ENCODE measurements around the gene PXDN. TPM values are rescaled to one million over a fixed set of nuclear protein-coding genes. Genes with fewer than 3 reads are reported as not detected.

The PXDN gene
- total and polyA plus RNA-seq, 10 of the 15 experiments (the other 5 are each of a cell fraction or from before 2014, with no cell fraction given): 0.12 to 0.69 (median 0.23) TPM; not detected in 5

GRCh38 chr2:1635823-1636222, 108.5 kb downstream of the PXDN start:
- BruUV-seq (replicated peaks): no TSS peak
- no peak overlapping the region for H3K27ac ChIP-seq (ENCODE audit: control insufficient read depth, insufficient read depth)
- intact Hi-C loops (cut with micrococcal nuclease; ENCODE audit: unreplicated experiment): no loop called here
- SMC1A ChIA-PET (ENCODE audit: uncharacterized antibody, unreplicated experiment): no interaction called here
- no peaks in the 10 kb centered on the region for H4K20me1 ChIP-seq (ENCODE audit: control insufficient read depth, insufficient read depth)
- in situ Hi-C loops (cut with MboI): no loop called here
- no peaks in the 10 kb centered on the region for H3K27me3 ChIP-seq (replicated peaks in 1 of 2; ENCODE audit: control insufficient read depth in 2 of 2, insufficient read depth in 2 of 2, low read length in 1 of 2)
- H3K79me2 ChIP-seq (ENCODE audit: control insufficient read depth, insufficient read depth, low read length): no peaks in the 10 kb centered on the region
- POLR2A ChIA-PET: no interaction called here
- WGBS (ENCODE audit: insufficient coverage, insufficient replicate concordance, low lambda C conversion rate, missing lambda C conversion rate): 30% methylated on average over 11 of the region's 11 CpGs
- H3K36me3 ChIP-seq (ENCODE audit: control insufficient read depth in 2 of 2, insufficient read depth in 2 of 2, low read length in 1 of 2): no peaks in the 10 kb centered on the region
- no peak for TF ChIP-seq ZZZ3 (IDR thresholded peaks at IDR 0.05; ENCODE audit: control insufficient read depth, insufficient read length, low read depth)
- no peak overlapping the region for H3K4me2 ChIP-seq (ENCODE audit: control insufficient read depth, insufficient read depth)
- CTCF ChIA-PET: no interaction called here
- no peak for ATAC-seq
- no peak overlapping the region for H3K4me3 ChIP-seq
- H3K9ac ChIP-seq (ENCODE audit: control insufficient read depth, insufficient read depth, low read length): no peak overlapping the region
- H2AFZ ChIP-seq (ENCODE audit: control insufficient read depth, low read depth, low read length): no peak overlapping the region
- FAIRE-seq: no peak
- no peaks in the 10 kb centered on the region for H3K4me1 ChIP-seq (ENCODE audit: control insufficient read depth, insufficient read depth, low read length)
- H3K9me3 ChIP-seq (replicated peaks; ENCODE audit: control insufficient read depth, insufficient read depth, low read length): no peaks in the 10 kb centered on the region
- RAD21 ChIA-PET (ENCODE audit: unreplicated experiment): no interaction called here
- no peak for DNase-seq (ENCODE audit: low read depth, low spot score)

GRCh38 chr2:1634681-1635341, 109.5 kb downstream of the PXDN start:
- Histone ChIP-seq H2AFZ (ENCODE audit: control insufficient read depth, low read depth, low read length) (no peak overlapping the region), H4K20me1 (ENCODE audit: control insufficient read depth, insufficient read depth) (no peaks in the 10 kb centered on the region), H3K79me2 (ENCODE audit: control insufficient read depth, insufficient read depth, low read length) (no peaks in the 10 kb centered on the region), H3K4me1 (ENCODE audit: control insufficient read depth, insufficient read depth, low read length) (no peaks in the 10 kb centered on the region), H3K36me3 (ENCODE audit: control insufficient read depth in 2 of 2, insufficient read depth in 2 of 2, low read length in 1 of 2) (no peaks in the 10 kb centered on the region), H3K9ac (ENCODE audit: control insufficient read depth, insufficient read depth, low read length) (no peak overlapping the region), H3K4me2 (ENCODE audit: control insufficient read depth, insufficient read depth) (no peak overlapping the region), H3K27me3 (replicated peaks in 1 of 2; ENCODE audit: control insufficient read depth in 2 of 2, insufficient read depth in 2 of 2, low read length in 1 of 2) (no peaks in the 10 kb centered on the region), H3K9me3 (replicated peaks; ENCODE audit: control insufficient read depth, insufficient read depth, low read length) (no peaks in the 10 kb centered on the region), H3K4me3 (no peak overlapping the region), H3K27ac (ENCODE audit: control insufficient read depth, insufficient read depth) (no peak overlapping the region)
- 59% methylated on average over 12 of the region's 12 CpGs for whole genome bisulfite sequencing (ENCODE audit: insufficient coverage, insufficient replicate concordance, low lambda C conversion rate, missing lambda C conversion rate)
- SMC1A ChIA-PET (ENCODE audit: uncharacterized antibody, unreplicated experiment): no interaction called here
- CTCF ChIA-PET: no interaction called here
- in situ Hi-C loops (cut with MboI): no loop called here
- BruUV-seq (replicated peaks): no TSS peak
- intact Hi-C loops (cut with micrococcal nuclease; ENCODE audit: unreplicated experiment): no loop called here
- POLR2A ChIA-PET: no interaction called here
- RAD21 ChIA-PET (ENCODE audit: unreplicated experiment): no interaction called here
- DNase-seq (ENCODE audit: low read depth, low spot score) (no peak), FAIRE-seq (no peak), ATAC-seq (no peak)
- TF ChIP-seq CREM (IDR thresholded peaks at IDR 0.05; ENCODE audit: low read depth) (no peak), ASH2L (IDR thresholded peaks at IDR 0.05; ENCODE audit: borderline replicate concordance, low read depth) (no peak), CBX5 (IDR thresholded peaks at IDR 0.05; ENCODE audit: low read depth) (no peak), SIN3A (IDR thresholded peaks at IDR 0.05; ENCODE audit: low read depth, low read length) (no peak), ATF3 (IDR thresholded peaks at IDR 0.05; ENCODE audit: borderline replicate concordance, extremely low read depth, low read depth, low read length) (no peak), KLF5 (IDR thresholded peaks at IDR 0.05; ENCODE audit: partially characterized antibody) (no peak), SKIL (IDR thresholded peaks at IDR 0.05; ENCODE audit: low read depth, poor library complexity, severe bottlenecking) (no peak), YBX1 (IDR thresholded peaks at IDR 0.05) (no peak), BCLAF1 (IDR thresholded peaks at IDR 0.05) (no peak), PAX8 (IDR thresholded peaks at IDR 0.05) (no peak), POLR2A (IDR thresholded peaks at IDR 0.05; ENCODE audit: low read depth, low read length) (no peak), MTA2 (IDR thresholded peaks at IDR 0.05; ENCODE audit: low read depth) (no peak), RBBP5 (conservative IDR thresholded peaks at IDR 0.05) (no peak)

Measured in GM12878 (cell line).